ENCODE measurements around the gene GRB10.

- no peak for TF ChIP-seq CTCF (IDR thresholded peaks at IDR 0.05; ENCODE audit: low read depth, low read length, missing input control)
- no peak for TF ChIP-seq SP1 (IDR thresholded peaks at IDR 0.05)
- no peak for TF ChIP-seq REST (IDR thresholded peaks at IDR 0.05)
- TF ChIP-seq YY1 (IDR thresholded peaks at IDR 0.05) = no peak
- no peak for TF ChIP-seq RAD21 (IDR thresholded peaks at IDR 0.05)
- TF ChIP-seq GABPA (IDR thresholded peaks at IDR 0.05 in 1 of 2, conservative IDR thresholded peaks at IDR 0.05 in 1 of 2) = no peak
- no peak for TF ChIP-seq JUND (IDR thresholded peaks at IDR 0.05)
- no peak for TF ChIP-seq FOXA1 (IDR thresholded peaks at IDR 0.05)
- TF ChIP-seq TAF1 (conservative IDR thresholded peaks at IDR 0.05) = no peak
These were observed 10.6 kb upstream of the GRB10 start for GRCh38 chr7:50793120-50793946.
